HepG2 (cell line): Measurements from ENCODE around the gene PLEKHA8. TPM values are rescaled to one million over a fixed set of nuclear protein-coding genes. Genes with fewer than 3 reads are reported as not detected.

Experiments
- AKNA ChIP-seq: sonication (generic); formaldehyde crosslinking; IDR thresholded peaks from 2 replicates; pipeline ENCODE4 v1.4.0; 2020; ENCODE audit warnings: missing genetic modification reagents, borderline replicate concordance
- ASH2L ChIP-seq: fragments of 300-600, 200-600 bp; sonication (generic); IDR thresholded peaks from 2 replicates; pipeline ENCODE4 v1.7.0; 2017; ENCODE audit warnings: low read depth, mild to moderate bottlenecking, moderate library complexity, mixed read lengths, low read length; ENCODE audit not compliant: insufficient read length
- E2F5 ChIP-seq: sonication (generic); formaldehyde crosslinking; conservative IDR thresholded peaks from 2 replicates; pipeline ENCODE4 v1.4.0; 2020; ENCODE audit warnings: missing genetic modification reagents
- PHF21A ChIP-seq: sonication (generic); formaldehyde crosslinking; IDR thresholded peaks from 2 replicates; pipeline ENCODE4 v1.5.0; 2020; ENCODE audit warnings: mild to moderate bottlenecking, missing genetic modification reagents
- YEATS4 ChIP-seq: sonication (generic); formaldehyde crosslinking; IDR thresholded peaks from 2 replicates; pipeline ENCODE4 v1.4.0; 2020; ENCODE audit warnings: missing genetic modification reagents, borderline replicate concordance
- ZFP91 ChIP-seq: sonication (generic); formaldehyde crosslinking; IDR thresholded peaks from 2 replicates; pipeline ENCODE4 v1.9.0; 2022; ENCODE audit warnings: missing genetic modification reagents, mild to moderate bottlenecking, borderline replicate concordance
- ZNF205 ChIP-seq: IDR thresholded peaks from 2 replicates; pipeline ENCODE4 v1.6.1; 2018; ENCODE audit warnings: missing biosample characterization, missing genetic modification reagents
- ZNF224 ChIP-seq: sonication (generic); formaldehyde crosslinking; IDR thresholded peaks from 2 replicates; pipeline ENCODE4 v1.5.0; 2020; ENCODE audit warnings: mild to moderate bottlenecking, missing genetic modification reagents
- ZNF280D ChIP-seq: sonication (generic); formaldehyde crosslinking; IDR thresholded peaks from 2 replicates; pipeline ENCODE4 v1.5.1; 2020; ENCODE audit warnings: mild to moderate bottlenecking, missing genetic modification reagents
- ZNF337 ChIP-seq: sonication (generic); formaldehyde crosslinking; IDR thresholded peaks from 2 replicates; pipeline ENCODE4 v1.5.1; 2020; ENCODE audit warnings: missing genetic modification reagents, low read depth, mild to moderate bottlenecking, borderline replicate concordance
- ZNF547 ChIP-seq: sonication (generic); formaldehyde crosslinking; IDR thresholded peaks from 2 replicates; pipeline ENCODE4 v1.5.1; 2020; ENCODE audit warnings: mild to moderate bottlenecking, missing genetic modification reagents
- ZNF678 ChIP-seq: sonication (generic); formaldehyde crosslinking; IDR thresholded peaks from 2 replicates; pipeline ENCODE4 v1.4.0; 2020; ENCODE audit warnings: mild to moderate bottlenecking, missing genetic modification reagents
- ZSCAN30 ChIP-seq: sonication (generic); formaldehyde crosslinking; IDR thresholded peaks from 2 replicates; pipeline ENCODE4 v1.5.0; 2020; ENCODE audit warnings: mild to moderate bottlenecking, missing genetic modification reagents
- polyA plus RNA-seq, 8 experiments: library from polyadenylated mRNA; depleted of rRNA in 3 of 8; stranded (reverse) in 7 of 8; unstranded in 1 of 8; fragments of >200 nt; fragmentation: Illumina TruSeq in 4 of 8; extraction: Trizol in 4 of 8; gene quantifications; 2 replicates each; pipeline versions ENCODE4 v1.2.1 to v1.2.3, GENCODE V29; 2011 to 2016; ENCODE audit warnings: low read depth in 4 of 8, missing spikeins in 1 of 8, mixed read lengths in 1 of 8; ENCODE audit not compliant: insufficient read depth in 1 of 8
- total RNA-seq, 5 experiments: library from RNA; depleted of rRNA; stranded (reverse); fragments of >200 nt; fragmentation: Illumina TruSeq; extraction: Trizol; gene quantifications; 2 replicates each; pipeline ENCODE4 v1.2.3, GENCODE V29; 2016; ENCODE audit warnings: low read depth in 1 of 5
- TF ChIP-seq, protein P1 (sequence below), 2 experiments: sonication (generic) in 1 of 2; formaldehyde crosslinking in 1 of 2; IDR thresholded peaks; 2 replicates each; pipeline versions ENCODE4 v1.4.0 to v1.6.1; 2018 to 2020; ENCODE audit warnings: missing genetic modification reagents in 2 of 2, borderline replicate concordance in 1 of 2, low read depth in 1 of 2, mild to moderate bottlenecking in 1 of 2, missing biosample characterization in 1 of 2

The PLEKHA8 gene
- total and polyA plus RNA-seq, 2 of the 13 experiments (the other 11 are each of a cell fraction or from before 2014, with no cell fraction given): 12.5 to 26.4 TPM

DNA sequence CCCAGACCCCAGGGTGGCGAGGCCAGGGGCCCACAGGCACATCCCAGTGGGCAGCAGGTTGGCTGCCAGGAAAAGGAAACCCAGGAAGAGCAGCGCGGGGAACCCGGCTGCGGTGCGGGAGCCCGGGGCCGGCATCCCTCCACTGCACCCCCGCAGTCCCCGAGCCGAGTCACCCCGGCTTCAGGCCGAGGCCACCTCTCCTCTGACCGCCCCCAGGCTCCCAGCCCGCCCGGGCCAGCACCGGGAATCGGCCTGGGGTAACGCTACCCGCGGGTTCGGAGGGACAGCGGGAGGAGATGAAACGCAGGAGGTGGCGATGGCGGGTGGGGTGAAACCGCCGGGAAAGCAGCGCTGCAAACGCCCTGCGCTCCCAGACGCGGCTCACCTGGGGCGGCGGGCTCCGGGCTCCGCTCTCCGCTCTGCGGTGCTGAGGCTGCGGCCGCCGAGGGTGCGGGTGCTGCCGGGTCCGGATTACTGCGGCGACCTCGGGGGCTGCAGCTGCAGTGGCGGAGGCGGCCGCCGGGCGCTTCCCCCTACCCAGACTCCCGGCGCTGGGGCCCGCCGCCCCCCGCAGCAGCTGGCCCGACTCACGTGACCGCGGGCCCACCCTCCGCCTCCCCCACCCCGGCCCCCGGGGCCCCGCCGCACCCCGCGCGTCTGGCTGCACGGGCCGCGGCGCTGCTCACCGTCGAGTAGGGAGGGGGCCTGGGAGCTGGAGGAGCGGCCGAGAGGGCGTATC is 38.8 kb upstream of the PLEKHA8 start, which contains the start of gene SCRN1 (continued):
- TF ChIP-seq, protein P1, sequence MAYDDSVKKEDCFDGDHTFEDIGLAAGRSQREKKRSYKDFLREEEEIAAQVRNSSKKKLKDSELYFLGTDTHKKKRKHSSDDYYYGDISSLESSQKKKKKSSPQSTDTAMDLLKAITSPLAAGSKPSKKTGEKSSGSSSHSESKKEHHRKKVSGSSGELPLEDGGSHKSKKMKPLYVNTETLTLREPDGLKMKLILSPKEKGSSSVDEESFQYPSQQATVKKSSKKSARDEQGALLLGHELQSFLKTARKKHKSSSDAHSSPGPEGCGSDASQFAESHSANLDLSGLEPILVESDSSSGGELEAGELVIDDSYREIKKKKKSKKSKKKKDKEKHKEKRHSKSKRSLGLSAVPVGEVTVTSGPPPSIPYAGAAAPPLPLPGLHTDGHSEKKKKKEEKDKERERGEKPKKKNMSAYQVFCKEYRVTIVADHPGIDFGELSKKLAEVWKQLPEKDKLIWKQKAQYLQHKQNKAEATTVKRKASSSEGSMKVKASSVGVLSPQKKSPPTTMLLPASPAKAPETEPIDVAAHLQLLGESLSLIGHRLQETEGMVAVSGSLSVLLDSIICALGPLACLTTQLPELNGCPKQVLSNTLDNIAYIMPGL (CRISPR knock-in tag; IDR thresholded peaks at IDR 0.05; ENCODE audit: borderline replicate concordance in 1 of 2, low read depth in 1 of 2): peak; percentile 15 to 58; a peak in 1 of 4 replicates
- TF ChIP-seq ZNF280D (CRISPR knock-in tag) (no peak), ZNF547 (peak; percentile 64; the same call in 1 of the 2 replicates), ZNF224 (CRISPR knock-in tag) (peak; percentile 61; the same call in 1 of the 2 replicates), YEATS4 (CRISPR knock-in tag) (peak; percentile 50; the same call in 1 of the 2 replicates), ZNF678 (CRISPR knock-in tag) (no peak), ZFP91 (CRISPR knock-in tag) (no peak; the same call in 1 of the 2 replicates), E2F5 (CRISPR knock-in tag) (0 out of 2 replicates have a peak, but pooled peaks have one; percentile 28), ZNF337 (CRISPR knock-in tag) (0 out of 2 replicates have a peak, but pooled peaks have one; percentile 38), AKNA (CRISPR knock-in tag) (no peak), PHF21A (CRISPR knock-in tag) (no peak), ZSCAN30 (no peak), ASH2L (peak; percentile 48), ZNF205 (CRISPR knock-in tag) (no peak)
